ENCODE data around the gene CCDC9.

DNA sequence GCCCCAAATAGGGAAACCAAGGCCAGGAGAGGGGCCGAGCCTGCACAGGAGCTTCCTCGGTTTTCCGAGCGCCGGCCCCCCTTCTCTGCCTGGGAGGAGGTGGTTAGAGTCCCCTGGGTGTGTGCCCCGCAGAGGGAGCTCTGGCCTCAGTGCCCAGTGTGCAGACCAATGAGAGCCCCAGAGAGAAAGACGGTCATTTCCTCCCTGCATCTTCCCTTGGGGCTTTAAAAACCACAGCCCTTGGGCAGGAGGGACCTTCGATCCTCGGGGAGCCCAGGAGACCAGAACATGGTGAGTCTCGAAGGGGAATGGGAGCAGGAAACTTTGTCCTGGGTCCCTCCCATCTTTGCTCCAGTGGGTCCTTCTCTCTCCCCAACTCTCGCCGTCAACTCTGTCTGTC is 53.3 kb downstream of the CCDC9 start, which contains the start of gene C5AR1:
- TF ChIP-seq, protein P1, sequence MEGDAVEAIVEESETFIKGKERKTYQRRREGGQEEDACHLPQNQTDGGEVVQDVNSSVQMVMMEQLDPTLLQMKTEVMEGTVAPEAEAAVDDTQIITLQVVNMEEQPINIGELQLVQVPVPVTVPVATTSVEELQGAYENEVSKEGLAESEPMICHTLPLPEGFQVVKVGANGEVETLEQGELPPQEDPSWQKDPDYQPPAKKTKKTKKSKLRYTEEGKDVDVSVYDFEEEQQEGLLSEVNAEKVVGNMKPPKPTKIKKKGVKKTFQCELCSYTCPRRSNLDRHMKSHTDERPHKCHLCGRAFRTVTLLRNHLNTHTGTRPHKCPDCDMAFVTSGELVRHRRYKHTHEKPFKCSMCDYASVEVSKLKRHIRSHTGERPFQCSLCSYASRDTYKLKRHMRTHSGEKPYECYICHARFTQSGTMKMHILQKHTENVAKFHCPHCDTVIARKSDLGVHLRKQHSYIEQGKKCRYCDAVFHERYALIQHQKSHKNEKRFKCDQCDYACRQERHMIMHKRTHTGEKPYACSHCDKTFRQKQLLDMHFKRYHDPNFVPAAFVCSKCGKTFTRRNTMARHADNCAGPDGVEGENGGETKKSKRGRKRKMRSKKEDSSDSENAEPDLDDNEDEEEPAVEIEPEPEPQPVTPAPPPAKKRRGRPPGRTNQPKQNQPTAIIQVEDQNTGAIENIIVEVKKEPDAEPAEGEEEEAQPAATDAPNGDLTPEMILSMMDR (IDR thresholded peaks at IDR 0.05): no peak
- TF ChIP-seq EZH2phosphoT487 (IDR thresholded peaks at IDR 0.05) (no peak), EZH2 (IDR thresholded peaks at IDR 0.05) (no peak)

All from neural progenitor cell (in vitro differentiated cells).